GM12878 (cell line): ENCODE measurements around the gene GPRIN2. TPM values are rescaled to one million over a fixed set of nuclear protein-coding genes. Genes with fewer than 3 reads are reported as not detected.

Source experiments
- ATAC-seq: fragments of 200-7000 bp; cut with Tn5 transposase; 3 replicates; pipeline ENCODE4 v1.9.1; 2020; ENCODE audit warnings: mild to moderate bottlenecking, moderate library complexity
- BruUV-seq: library from RNA; stranded (reverse); fragments of 400-500 nt; replicated peaks from 2 replicates; lab custom pipeline; 2021; lab: Mats Ljungman, UMichigan
- CTCF ChIA-PET: fragments of 300-600 bp; sonication (Branson Sonifier 250); formaldehyde crosslinking; extraction: SDS; loops from one replicate; lab custom pipeline; 2021; ENCODE audit warnings: inconsistent platforms; lab: Yijun Ruan, JAX
- POLR2A ChIA-PET: fragments of 350-600 bp; formaldehyde crosslinking; extraction: SDS; loops from one replicate; lab custom pipeline; 2021; ENCODE audit warnings: inconsistent platforms; lab: Charles Lee
- RAD21 ChIA-PET: fragments of 300-600 bp; sonication (Branson Sonifier 250); formaldehyde crosslinking; loops from one replicate; lab custom pipeline; 2023; ENCODE audit warnings: antibody characterized with exemption; ENCODE audit not compliant: unreplicated experiment; lab: Charles Lee
- SMC1A ChIA-PET: fragments of 300-600 bp; sonication (Branson Sonifier 250); formaldehyde crosslinking; loops from one replicate; lab custom pipeline; 2023; ENCODE audit not compliant: unreplicated experiment, uncharacterized antibody; lab: Charles Lee
- DNase-seq: peaks from one replicate; pipeline ENCODE4 v3.0.0-alpha.2; 2011; ENCODE audit warnings: low read depth, low spot score
- FAIRE-seq: peaks from 3 replicates; lab custom pipeline; 2011; peaks lifted over from hg19 to GRCh38; lab: Jason Lieb, UNC
- H2AFZ ChIP-seq: 2 replicates; pipeline ENCODE4 v1.6.0; 2011; ENCODE audit warnings: low read depth, low read length, control low read depth; ENCODE audit not compliant: control insufficient read depth
- H3K27ac ChIP-seq: 2 replicates; pipeline ENCODE4 v1.5.1; 2011; ENCODE audit warnings: control low read depth; ENCODE audit not compliant: control insufficient read depth, insufficient read depth
- H3K27me3 ChIP-seq, 2 experiments: replicated peaks in 1 of 2; 2 replicates each; pipeline versions ENCODE4 v1.6.0 to v1.6.1; 2011; ENCODE audit warnings: low read length in 1 of 2; ENCODE audit not compliant: control insufficient read depth in 2 of 2, insufficient read depth in 2 of 2
- H3K36me3 ChIP-seq, 2 experiments: 2 replicates each; pipeline ENCODE4 v1.5.1; 2011; ENCODE audit warnings: low read length in 1 of 2; ENCODE audit not compliant: control insufficient read depth in 2 of 2, insufficient read depth in 2 of 2
- H3K4me1 ChIP-seq: 2 replicates; pipeline ENCODE4 v1.6.1; 2011; ENCODE audit warnings: mild to moderate bottlenecking, low read length, moderate library complexity, mixed read lengths; ENCODE audit not compliant: control insufficient read depth, insufficient read depth
- H3K4me2 ChIP-seq: 2 replicates; pipeline ENCODE4 v1.6.0; 2011; ENCODE audit warnings: control low read depth; ENCODE audit not compliant: control insufficient read depth, insufficient read depth
- H3K4me3 ChIP-seq: fragments of 200-600 bp; sonication (generic); 2 replicates; pipeline ENCODE4 v1.5.1; 2016
- H3K79me2 ChIP-seq: 2 replicates; pipeline ENCODE4 v1.6.0; 2011; ENCODE audit warnings: low read length; ENCODE audit not compliant: control insufficient read depth, insufficient read depth
- H3K9ac ChIP-seq: 2 replicates; pipeline ENCODE4 v1.8.0; 2011; ENCODE audit warnings: low read length, control low read depth, mixed read lengths; ENCODE audit not compliant: control insufficient read depth, insufficient read depth
- H3K9me3 ChIP-seq: replicated peaks from 3 replicates; pipeline ENCODE4 v1.5.1; 2011; ENCODE audit warnings: mild to moderate bottlenecking, low read length; ENCODE audit not compliant: control insufficient read depth, insufficient read depth
- H4K20me1 ChIP-seq: 2 replicates; pipeline ENCODE4 v1.6.0; 2011; ENCODE audit not compliant: control insufficient read depth, insufficient read depth
- BHLHE40 ChIP-seq, 2 experiments: fragments of 450-650 bp in 1 of 2; IDR thresholded peaks; 2 replicates each; pipeline ENCODE4 v1.6.1; 2011 to 2017; ENCODE audit warnings: low read depth in 2 of 2, borderline replicate concordance in 1 of 2, improper control_type of control experiment in 1 of 2, low read length in 1 of 2, mild to moderate bottlenecking in 1 of 2
- CHD1 ChIP-seq: IDR thresholded peaks from 2 replicates; pipeline ENCODE4 v1.6.1; 2012; ENCODE audit warnings: low read depth, low read length, improper control_type of control experiment
- CHD4 ChIP-seq: fragments of 200-600 bp; sonication (generic); IDR thresholded peaks from 2 replicates; pipeline ENCODE4 v1.6.1; 2016; ENCODE audit warnings: mild to moderate bottlenecking
- CREB1 ChIP-seq: IDR thresholded peaks from 2 replicates; pipeline ENCODE4 v1.6.1; 2012; ENCODE audit warnings: low read depth, mild to moderate bottlenecking, inconsistent platforms
- DPF2 ChIP-seq: fragments of 450-650 bp; IDR thresholded peaks from 2 replicates; pipeline ENCODE4 v1.6.1; 2017; ENCODE audit warnings: mild to moderate bottlenecking
- GABPA ChIP-seq: IDR thresholded peaks from 2 replicates; pipeline ENCODE4 v1.6.1; 2014; ENCODE audit warnings: antibody characterized with exemption, low read depth, mild to moderate bottlenecking, inconsistent platforms
- HCFC1 ChIP-seq: fragments of 150-350 bp; IDR thresholded peaks from 2 replicates; pipeline ENCODE4 v1.6.1; 2014; ENCODE audit warnings: low read length
- JUND ChIP-seq: IDR thresholded peaks from 2 replicates; pipeline ENCODE4 v1.6.1; 2012; ENCODE audit warnings: low read depth, mild to moderate bottlenecking, low read length, improper control_type of control experiment, moderate library complexity
- NR2C1 ChIP-seq: fragments of 450-650 bp; IDR thresholded peaks from 2 replicates; pipeline ENCODE4 v1.6.1; 2017; ENCODE audit warnings: antibody characterized with exemption, mild to moderate bottlenecking, moderate library complexity
- NR2C2 ChIP-seq: IDR thresholded peaks from 2 replicates; pipeline ENCODE4 v1.6.1; 2011; ENCODE audit warnings: borderline replicate concordance, low read depth; ENCODE audit not compliant: control insufficient read depth, insufficient read length
- RELB ChIP-seq: fragments of 450-650 bp; IDR thresholded peaks from 2 replicates; pipeline ENCODE4 v1.6.1; 2017; ENCODE audit warnings: low read depth, mild to moderate bottlenecking, moderate library complexity
- SMC3 ChIP-seq: IDR thresholded peaks from 2 replicates; pipeline ENCODE4 v1.6.1; 2011; ENCODE audit warnings: low read length, improper control_type of control experiment, borderline replicate concordance
- TCF3 ChIP-seq: IDR thresholded peaks from 2 replicates; pipeline ENCODE4 v1.6.1; 2012; ENCODE audit warnings: low read depth, mild to moderate bottlenecking, low read length, borderline replicate concordance; ENCODE audit not compliant: insufficient read depth
- ZBTB4 ChIP-seq: fragments of 450-650 bp; formaldehyde crosslinking; IDR thresholded peaks from 2 replicates; pipeline ENCODE4 v1.4.0; 2022; ENCODE audit warnings: mild to moderate bottlenecking, moderate library complexity
- ZNF207 ChIP-seq: fragments of 450-650 bp; IDR thresholded peaks from 2 replicates; pipeline ENCODE4 v1.6.1; 2014; ENCODE audit warnings: antibody characterized with exemption, mild to moderate bottlenecking, borderline replicate concordance
- WGBS: methylation state at CpG from one replicate; pipeline ENCODE4 v1.1.6; 2016; ENCODE audit warnings: low lambda C conversion rate; ENCODE audit not compliant: insufficient replicate concordance, insufficient coverage; ENCODE audit errors: missing lambda C conversion rate; 5-methylcytosine and 5-hydroxymethylcytosine counted together
- in situ Hi-C: fragments of 300-500 bp; cut with MboI; formaldehyde crosslinking; loops from 9 replicates; pipeline ENCODE4 v1.14.3; 2018; ENCODE audit warnings: mixed read lengths
- intact Hi-C: fragments of 100-400 bp; cut with micrococcal nuclease; formaldehyde crosslinking; loops from one replicate; pipeline ENCODE4 v1.14.2; 2022; ENCODE audit not compliant: unreplicated experiment
- polyA plus RNA-seq, 11 experiments: library from polyadenylated mRNA; depleted of rRNA in 4 of 11; unstranded in 6 of 11; stranded (reverse) in 5 of 11; fragments of >200 nt; fragmentation: Nextera tagmentation in 4 of 11; fragmentation: Illumina TruSeq in 1 of 11; extraction: Ambion mirVana in 4 of 11; extraction: Trizol in 1 of 11; gene quantifications; 1 replicate in 1 of 11; 2 replicates in 10 of 11; pipeline versions ENCODE4 v1.2.1 to v1.2.3, GENCODE V29; 2011 to 2016; ENCODE audit warnings: inconsistent platforms in 2 of 11, missing spikeins in 2 of 11, low read depth in 1 of 11
- total RNA-seq, 4 experiments: library from RNA; depleted of rRNA in 3 of 4; stranded (reverse); fragments of >200 nt in 3 of 4; fragmentation: Illumina TruSeq in 1 of 4; extraction: Trizol in 1 of 4; gene quantifications; 2 replicates each; pipeline versions ENCODE4 v1.2.1 to v1.2.3, GENCODE V29; 2013 to 2021
- TF ChIP-seq, protein P1 (sequence below): IDR thresholded peaks from 2 replicates; pipeline ENCODE4 v1.6.1; 2011; ENCODE audit warnings: mild to moderate bottlenecking, low read depth, low read length, moderate library complexity; ENCODE audit not compliant: insufficient replicate concordance

GPRIN2 gene
- total and polyA plus RNA-seq, 10 of the 15 experiments (the other 5 are each of a cell fraction or from before 2014, with no cell fraction given), result 0.13 TPM; not detected in 9

DNA sequence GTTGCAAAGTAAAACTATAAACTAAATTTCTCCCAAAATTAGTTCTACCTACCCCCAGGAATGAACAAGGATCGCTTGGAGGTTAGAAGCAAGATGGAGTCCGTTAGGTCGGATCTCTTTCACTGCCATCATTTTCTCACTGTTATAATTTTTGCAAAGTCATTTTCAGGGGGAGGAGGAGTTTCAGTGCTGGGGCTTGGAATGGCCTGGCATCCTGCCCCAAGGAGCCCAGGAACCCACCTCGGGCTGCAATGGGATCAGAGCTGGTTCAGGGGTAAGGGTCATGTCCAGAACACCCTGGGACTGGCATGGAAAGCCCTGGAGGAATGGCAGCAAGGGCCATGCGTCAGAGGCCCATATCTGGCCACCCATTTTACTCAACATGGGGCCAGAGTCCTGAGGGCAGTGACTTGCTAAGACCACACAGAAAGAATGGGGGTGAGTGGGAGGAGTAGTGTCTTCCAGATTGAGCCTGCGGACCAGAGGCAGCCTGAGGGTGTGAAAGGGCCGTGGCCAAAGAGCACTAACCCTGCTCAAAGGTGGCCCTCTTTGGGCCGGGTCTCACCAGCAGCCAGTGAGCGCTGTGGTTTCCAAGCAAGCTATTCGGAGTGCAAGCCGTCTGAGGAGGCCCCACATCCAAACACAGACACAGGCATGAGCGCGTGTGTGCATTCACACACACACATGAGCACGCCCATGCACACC lies 31.8 kb downstream of the GPRIN2 start:
- H3K27me3 ChIP-seq, result no peaks in the 10 kb centered on the region
- BruUV-seq, result no TSS peak
- WGBS, result 68% methylated on average over 14 of the region's 14 CpGs
- no peak overlapping the region for H3K4me2 ChIP-seq
- CTCF ChIA-PET, result no interaction called here
- POLR2A ChIA-PET, result no interaction called here
- H3K9me3 ChIP-seq, result no peaks in the 10 kb centered on the region
- H3K27ac ChIP-seq, result no peak overlapping the region
- SMC1A ChIA-PET, result interaction anchor here (0.9 kb wide), 1 partner anchor 13 kb away, joined by 5 read pairs; no protein-coding TSS in a partner anchor
- H2AFZ ChIP-seq, result no peak overlapping the region
- no peaks in the 10 kb centered on the region for H3K79me2 ChIP-seq
- H3K9ac ChIP-seq, result no peak overlapping the region
- no peaks in the 10 kb centered on the region for H3K4me1 ChIP-seq
- in situ Hi-C loops, result no loop called here
- FAIRE-seq (no peak), DNase-seq (no peak), ATAC-seq (peak; percentile 22; the same call in 1 of the 3 replicates)
- RAD21 ChIA-PET, result no interaction called here
- H3K4me3 ChIP-seq, result no peak overlapping the region
- intact Hi-C loops, result loop anchor here (10.0 kb wide), 1 partner anchor 300 kb away; no protein-coding TSS in a partner anchor
- TF ChIP-seq TCF3 (0 out of 2 replicates have a peak, but pooled peaks have one; percentile 7), CHD1 (no peak), CREB1 (no peak), HCFC1 (no peak), NR2C2 (no peak), NR2C1 (no peak), GABPA (no peak), RELB (no peak), SMC3 (no peak), JUND (no peak), CHD4 (no peak), DPF2 (no peak), ZBTB4 (CRISPR knock-in tag) (no peak), BHLHE40 (IDR thresholded peaks at IDR 0.05; ENCODE audit: borderline replicate concordance in 1 of 2, low read depth in 2 of 2, low read length in 1 of 2) (no peak), ZNF207 (no peak)
- TF ChIP-seq, protein P1, sequence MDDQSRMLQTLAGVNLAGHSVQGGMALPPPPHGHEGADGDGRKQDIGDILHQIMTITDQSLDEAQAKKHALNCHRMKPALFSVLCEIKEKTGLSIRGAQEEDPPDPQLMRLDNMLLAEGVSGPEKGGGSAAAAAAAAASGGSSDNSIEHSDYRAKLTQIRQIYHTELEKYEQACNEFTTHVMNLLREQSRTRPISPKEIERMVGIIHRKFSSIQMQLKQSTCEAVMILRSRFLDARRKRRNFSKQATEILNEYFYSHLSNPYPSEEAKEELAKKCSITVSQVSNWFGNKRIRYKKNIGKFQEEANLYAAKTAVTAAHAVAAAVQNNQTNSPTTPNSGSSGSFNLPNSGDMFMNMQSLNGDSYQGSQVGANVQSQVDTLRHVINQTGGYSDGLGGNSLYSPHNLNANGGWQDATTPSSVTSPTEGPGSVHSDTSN, result peak; percentile 12
- no peaks in the 10 kb centered on the region for H3K36me3 ChIP-seq
- no peaks in the 10 kb centered on the region for H4K20me1 ChIP-seq
